Stimulated activated CD4-positive, alpha-beta T cell treated with anti-CD3 and anti-CD28 coated beads, Interleukin-2, amount 100 ng/mL, for 24 hours (primary cell): ENCODE data around the gene WDR54.
"Not testable (repeated sequence)": the region's sequence is repeated elsewhere in the genome, so short reads cannot be mapped to it uniquely, and the experiment has no call there.

ENCODE experiments used
- DNase-seq, 2 donors: peaks; one replicate each; pipeline ENCODE4 v3.0.0-alpha.2; 2020

Gene WDR54

GRCh38 chr2:74407682-74408081 is 13.8 kb upstream of the WDR54 start:
- no peak for DNase-seq

- no peak for DNase-seq
Observed at GRCh38 chr2:74413001-74413698, 8.4 kb upstream of the WDR54 start.

- no peak for DNase-seq
Observed at GRCh38 chr2:74414441-74414840, 7.1 kb upstream of the WDR54 start.

- DNase-seq, result peak in 1 of 2 donors; percentile 32
Observed at GRCh38 chr2:74414881-74415761, 6.4 kb upstream of the WDR54 start.

GRCh38 chr2:74415762-74416395 is 5.7 kb upstream of the WDR54 start:
- DNase-seq, result no peak

GRCh38 chr2:74416778-74417177 is 4.8 kb upstream of the WDR54 start:
- DNase-seq, result no peak

GRCh38 chr2:74417197-74417596 is 4.3 kb upstream of the WDR54 start:
- no peak for DNase-seq

- DNase-seq, result no peak
Observed at GRCh38 chr2:74417763-74418162, 3.8 kb upstream of the WDR54 start.

- no peak for DNase-seq
Observed at GRCh38 chr2:74418312-74418711, 3.2 kb upstream of the WDR54 start.

GRCh38 chr2:74419345-74419744 is 2.2 kb upstream of the WDR54 start:
- DNase-seq, result no peak

- DNase-seq, result no peak
Observed at GRCh38 chr2:74420006-74420405, 1.5 kb upstream of the WDR54 start.

- DNase-seq, result not testable (repeated sequence)
Observed at GRCh38 chr2:74420443-74421103, 957 bp upstream of the WDR54 start.

- no peak for DNase-seq
Observed at GRCh38 chr2:74423231-74424095, 1.9 kb downstream of the WDR54 start.

- DNase-seq, result no peak
Observed at GRCh38 chr2:74424139-74424992, 2.8 kb downstream of the WDR54 start.

- no peak for DNase-seq
Observed at GRCh38 chr2:74424995-74425406, 3.5 kb downstream of the WDR54 start.

- no peak for DNase-seq
Observed at GRCh38 chr2:74425523-74425922, 4.0 kb downstream of the WDR54 start.

GRCh38 chr2:74426181-74426758 is 4.7 kb downstream of the WDR54 start:
- no peak for DNase-seq

- DNase-seq, result no peak
Observed at GRCh38 chr2:74427551-74427950, 6.0 kb downstream of the WDR54 start.

- no peak for DNase-seq
Observed at GRCh38 chr2:74428675-74429074, 7.1 kb downstream of the WDR54 start.
